SK-N-SH (cell line): Measurements from ENCODE around the gene NSD1. TPM values are rescaled to one million over a fixed set of nuclear protein-coding genes. Genes with fewer than 3 reads are reported as not detected.

Experiments used
- CTCF ChIA-PET: fragments of 300-600, 350-600 bp; formaldehyde crosslinking; extraction: SDS; loops from one replicate; lab custom pipeline; 2021; lab: Yijun Ruan, JAX
- POLR2A ChIA-PET: fragments of 350-600 bp; sonication (Branson Sonifier 250); formaldehyde crosslinking; extraction: SDS; loops from one replicate; lab custom pipeline; 2020; ENCODE audit warnings: antibody characterized with exemption, inconsistent platforms; lab: Yijun Ruan, JAX
- DNase-seq: peaks from one replicate; pipeline ENCODE4 v3.0.0; 2012
- H2AFZ ChIP-seq: fragments of 200-600 bp; sonication (generic); 2 replicates; pipeline ENCODE4 v1.8.1; 2016; ENCODE audit warnings: antibody characterized with exemption, mild to moderate bottlenecking, low read depth
- H3F3A ChIP-seq: fragments of 200-600 bp; sonication (generic); replicated peaks from 2 replicates; pipeline ENCODE3; 2016; ENCODE audit warnings: antibody characterized with exemption, mild to moderate bottlenecking; ENCODE audit not compliant: insufficient read depth
- H3K27ac ChIP-seq, 2 experiments: fragments of 200-500 bp in 1 of 2; fragments of 200-600 bp in 1 of 2; sonication (Bioruptor generic) in 1 of 2; sonication (generic), shearing (Covaris generic) in 1 of 2; 2 replicates each; pipeline versions ENCODE4 v1.5.1 to v1.6.1; 2014 to 2016; ENCODE audit warnings: low read depth in 2 of 2, inconsistent platforms in 1 of 2, low read length in 1 of 2, mild to moderate bottlenecking in 1 of 2, mixed read lengths in 1 of 2
- H3K27me3 ChIP-seq: fragments of 200-600 bp; sonication (generic), shearing (Covaris generic); 2 replicates; pipeline ENCODE4 v1.6.1; 2016; ENCODE audit warnings: mixed run types; ENCODE audit not compliant: insufficient read depth
- H3K36me3 ChIP-seq, 2 experiments: fragments of 200-500 bp in 1 of 2; fragments of 200-600 bp in 1 of 2; sonication (Bioruptor generic) in 1 of 2; sonication (generic) in 1 of 2; replicated peaks in 1 of 2; 2 replicates each; pipeline versions ENCODE3 to v1.5.1; 2014 to 2016; ENCODE audit warnings: low read length in 1 of 2, mild to moderate bottlenecking in 1 of 2; ENCODE audit not compliant: insufficient read depth in 2 of 2, control insufficient read depth in 1 of 2
- H3K4me1 ChIP-seq, 2 experiments: fragments of 200-500 bp in 1 of 2; fragments of 200-600 bp in 1 of 2; sonication (Bioruptor generic) in 1 of 2; sonication (generic), shearing (Covaris generic) in 1 of 2; 2 replicates each; pipeline versions ENCODE4 v1.5.1 to v1.6.1; 2014 to 2016; ENCODE audit warnings: low read depth in 1 of 2, low read length in 1 of 2, mixed run types in 1 of 2; ENCODE audit not compliant: insufficient read depth in 2 of 2, control insufficient read depth in 1 of 2
- H3K4me2 ChIP-seq: fragments of 200-600 bp; sonication (generic), shearing (Covaris generic); 2 replicates; pipeline ENCODE4 v1.6.1; 2017; ENCODE audit warnings: mixed run types
- H3K4me3 ChIP-seq, 2 experiments: fragments of 200-500 bp in 1 of 2; fragments of 200-600 bp in 1 of 2; sonication (Bioruptor generic) in 1 of 2; sonication (generic), shearing (Covaris generic) in 1 of 2; 2 replicates each; pipeline versions ENCODE4 v1.5.1 to v1.8.1; 2014 to 2016; ENCODE audit warnings: low read depth in 2 of 2, inconsistent platforms in 1 of 2, low read length in 1 of 2, mild to moderate bottlenecking in 1 of 2, mixed read lengths in 1 of 2, moderate library complexity in 1 of 2
- H3K79me2 ChIP-seq: fragments of 200-600 bp; sonication (generic); 2 replicates; pipeline ENCODE4 v1.8.1; 2017; ENCODE audit warnings: mild to moderate bottlenecking; ENCODE audit not compliant: insufficient read depth
- H3K9ac ChIP-seq: fragments of 200-600 bp; sonication (generic); 2 replicates; pipeline ENCODE4 v1.6.1; 2017; ENCODE audit warnings: mixed run types
- H3K9me2 ChIP-seq: fragments of 200-600 bp; sonication (generic); 2 replicates; pipeline ENCODE4 v1.6.1; 2017; ENCODE audit warnings: mixed run types
- H3K9me3 ChIP-seq: fragments of 200-600 bp; sonication (generic); 2 replicates; pipeline ENCODE4 v1.6.1; 2017; ENCODE audit warnings: mixed run types, mild to moderate bottlenecking, moderate library complexity
- H4K20me1 ChIP-seq: fragments of 200-600 bp; sonication (generic); 2 replicates; pipeline ENCODE4 v1.6.1; 2017; ENCODE audit warnings: mild to moderate bottlenecking, mixed run types; ENCODE audit not compliant: insufficient read depth
- CHD2 ChIP-seq: fragments of 150-350 bp; IDR thresholded peaks from 2 replicates; pipeline ENCODE4 v1.6.1; 2018; ENCODE audit warnings: low read length; ENCODE audit not compliant: partially characterized antibody
- ELF1 ChIP-seq: IDR thresholded peaks from 2 replicates; pipeline ENCODE4 v1.4.0; 2012
- EZH2phosphoT487 ChIP-seq: fragments of 200-600 bp; sonication (generic); IDR thresholded peaks from 2 replicates; pipeline ENCODE4 v1.6.1; 2017; ENCODE audit warnings: low read depth, mixed run types, mild to moderate bottlenecking, antibody characterized with exemption, moderate library complexity, borderline replicate concordance
- FOSL2 ChIP-seq: IDR thresholded peaks from 2 replicates; pipeline ENCODE4 v1.4.0; 2012; ENCODE audit warnings: low read depth, mild to moderate bottlenecking, moderate library complexity, borderline replicate concordance
- GABPA ChIP-seq: IDR thresholded peaks from 2 replicates; pipeline ENCODE4 v1.4.0; 2012; ENCODE audit warnings: low read depth, mild to moderate bottlenecking
- MEF2A ChIP-seq: IDR thresholded peaks from 2 replicates; pipeline ENCODE4 v1.4.0; 2012; ENCODE audit warnings: low read depth, borderline replicate concordance
- RFX5 ChIP-seq: IDR thresholded peaks from 2 replicates; pipeline ENCODE4 v1.6.1; 2012; ENCODE audit warnings: mild to moderate bottlenecking, improper control_type of control experiment, low read length
- RXRA ChIP-seq: IDR thresholded peaks from 2 replicates; pipeline ENCODE4 v1.4.0; 2012; ENCODE audit warnings: low read depth, mild to moderate bottlenecking, borderline replicate concordance
- TAF1 ChIP-seq: IDR thresholded peaks from 2 replicates; pipeline ENCODE4 v1.6.1; 2012; ENCODE audit warnings: low read depth, mild to moderate bottlenecking, low read length, moderate library complexity, borderline replicate concordance
- TEAD4 ChIP-seq: IDR thresholded peaks from 2 replicates; pipeline ENCODE4 v1.4.0; 2012; ENCODE audit warnings: mild to moderate bottlenecking, borderline replicate concordance; ENCODE audit not compliant: insufficient read depth
- WGBS: methylation state at CpG from one replicate; pipeline ENCODE4 v1.1.6; 2017; ENCODE audit warnings: low lambda C conversion rate; 5-methylcytosine and 5-hydroxymethylcytosine counted together
- polyA plus RNA-seq, 3 experiments: library from polyadenylated mRNA; depleted of rRNA; stranded (reverse); fragments of >200 nt; gene quantifications; 2 replicates each; pipeline ENCODE4 v1.2.3, GENCODE V29; 2012
- TF ChIP-seq, protein P1 (sequence below): IDR thresholded peaks from 2 replicates; pipeline ENCODE4; 2012
- TF ChIP-seq, protein P2 (sequence below): fragments of 150-350 bp; IDR thresholded peaks from 2 replicates; pipeline ENCODE4 v1.6.1; 2016; ENCODE audit warnings: mild to moderate bottlenecking, low read depth, low read length
- TF ChIP-seq, protein P3 (sequence below): IDR thresholded peaks from 2 replicates; pipeline ENCODE4 v1.4.0; 2012; ENCODE audit warnings: low read depth, borderline replicate concordance

The NSD1 gene
- polyA plus RNA-seq, 1 of the 3 experiments (the other 2 are of a cell fraction) = 6.7 TPM

DNA sequence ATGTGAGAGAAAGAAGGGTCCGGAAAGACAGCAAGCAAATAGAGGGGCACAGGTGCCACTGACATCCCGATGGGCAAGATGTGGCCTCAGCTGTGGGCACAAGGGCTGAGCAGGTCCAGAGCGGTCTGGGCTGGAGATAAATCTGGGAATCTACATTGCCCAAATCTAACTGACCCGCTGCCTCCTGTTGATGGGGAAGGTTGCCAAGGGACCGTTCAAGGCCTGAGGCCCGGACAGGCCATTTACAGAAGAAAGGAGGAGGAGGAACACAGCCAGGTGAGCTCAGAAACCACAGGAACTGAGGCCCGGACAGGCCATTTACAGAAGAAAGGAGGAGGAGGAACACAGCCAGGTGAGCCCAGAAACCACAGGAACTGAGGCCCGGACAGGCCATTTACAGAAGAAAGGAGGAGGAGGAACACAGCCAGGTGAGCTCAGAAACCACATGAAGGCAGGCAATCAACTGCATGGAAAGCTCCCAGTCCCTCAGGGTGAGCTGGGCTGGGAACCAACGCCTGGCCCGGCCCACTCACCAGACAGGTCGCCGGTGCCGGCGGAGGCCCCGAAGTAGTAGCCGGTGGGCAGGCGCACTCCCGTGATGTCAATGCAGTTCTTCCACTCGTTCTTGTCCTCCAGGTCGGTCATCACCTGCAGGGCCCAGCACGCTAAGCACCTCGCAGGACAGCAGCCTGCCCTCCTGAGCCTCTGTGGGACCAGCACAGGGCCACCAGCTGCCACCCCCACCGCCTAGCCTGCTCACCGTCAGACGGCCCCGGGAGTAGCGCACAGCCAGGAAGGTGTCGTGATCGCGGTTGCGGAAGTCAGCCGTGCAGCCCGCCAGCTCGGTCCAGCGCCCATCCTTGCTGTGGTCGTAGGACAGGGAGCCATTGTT, 203.3 kb downstream of the NSD1 start (continued):
- no peak for TF ChIP-seq RXRA
- TF ChIP-seq, protein P1, sequence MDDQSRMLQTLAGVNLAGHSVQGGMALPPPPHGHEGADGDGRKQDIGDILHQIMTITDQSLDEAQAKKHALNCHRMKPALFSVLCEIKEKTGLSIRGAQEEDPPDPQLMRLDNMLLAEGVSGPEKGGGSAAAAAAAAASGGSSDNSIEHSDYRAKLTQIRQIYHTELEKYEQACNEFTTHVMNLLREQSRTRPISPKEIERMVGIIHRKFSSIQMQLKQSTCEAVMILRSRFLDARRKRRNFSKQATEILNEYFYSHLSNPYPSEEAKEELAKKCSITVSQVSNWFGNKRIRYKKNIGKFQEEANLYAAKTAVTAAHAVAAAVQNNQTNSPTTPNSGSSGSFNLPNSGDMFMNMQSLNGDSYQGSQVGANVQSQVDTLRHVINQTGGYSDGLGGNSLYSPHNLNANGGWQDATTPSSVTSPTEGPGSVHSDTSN = no peak
- no peak for TF ChIP-seq MEF2A
- TF ChIP-seq CHD2 = no peak
- TF ChIP-seq, protein P2, sequence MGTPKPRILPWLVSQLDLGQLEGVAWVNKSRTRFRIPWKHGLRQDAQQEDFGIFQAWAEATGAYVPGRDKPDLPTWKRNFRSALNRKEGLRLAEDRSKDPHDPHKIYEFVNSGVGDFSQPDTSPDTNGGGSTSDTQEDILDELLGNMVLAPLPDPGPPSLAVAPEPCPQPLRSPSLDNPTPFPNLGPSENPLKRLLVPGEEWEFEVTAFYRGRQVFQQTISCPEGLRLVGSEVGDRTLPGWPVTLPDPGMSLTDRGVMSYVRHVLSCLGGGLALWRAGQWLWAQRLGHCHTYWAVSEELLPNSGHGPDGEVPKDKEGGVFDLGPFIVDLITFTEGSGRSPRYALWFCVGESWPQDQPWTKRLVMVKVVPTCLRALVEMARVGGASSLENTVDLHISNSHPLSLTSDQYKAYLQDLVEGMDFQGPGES = no peak
- TF ChIP-seq EZH2phosphoT487 = no peak

DNA sequence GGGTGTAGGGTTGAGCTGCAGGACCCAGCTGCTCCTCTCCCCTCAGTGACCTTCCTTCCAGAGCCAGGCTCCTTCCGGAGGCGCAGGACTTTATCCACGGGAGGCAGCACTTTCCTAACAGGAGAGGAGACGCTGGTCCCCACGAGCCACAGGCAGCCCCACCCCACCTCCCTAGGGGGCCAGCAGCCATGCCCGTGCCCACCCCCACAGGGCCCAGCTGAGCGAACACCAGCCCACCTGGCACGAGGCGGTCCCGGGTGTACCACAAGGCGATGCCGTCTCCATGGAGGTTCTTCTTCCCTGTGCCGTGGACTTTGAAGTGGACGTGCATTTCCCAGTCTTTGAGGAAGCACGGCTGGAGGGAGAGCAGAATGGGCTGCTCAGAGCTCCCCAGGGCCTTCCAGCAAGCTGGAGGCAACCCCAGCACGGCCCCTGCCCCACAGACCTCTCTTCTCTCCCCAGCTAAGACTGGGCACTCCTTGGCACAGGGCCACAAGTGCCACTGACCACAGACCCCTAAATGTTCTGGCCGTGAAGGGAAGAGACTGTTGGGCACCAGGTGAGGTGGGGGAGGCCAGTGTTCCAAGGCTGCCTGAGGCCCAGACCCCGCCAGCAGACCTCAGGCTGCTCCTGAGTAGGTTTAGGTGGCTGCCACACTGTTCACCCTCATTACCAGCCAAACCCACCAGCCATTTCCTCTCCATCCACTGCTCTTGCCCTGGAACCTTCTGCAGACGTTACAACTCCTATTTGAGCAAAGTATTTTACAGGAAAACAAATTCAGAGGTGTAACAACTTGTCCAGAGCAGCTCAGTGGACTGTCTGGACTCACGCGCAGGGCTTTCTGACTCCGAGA, 204.9 kb downstream of the NSD1 start:
- Histone ChIP-seq H3K9me3 (no peaks in the 10 kb centered on the region), H3K9me2 (no peaks in the 10 kb centered on the region), H3K9ac (no peak overlapping the region), H3K79me2 (peaks cover 42% of the 10 kb centered on the region), H3K27ac (no peak overlapping the region), H4K20me1 (peaks cover 4% of the 10 kb centered on the region; the same call in 1 of the 2 replicates), H3K27me3 (no peaks in the 10 kb centered on the region), H3K4me1 (no peaks in the 10 kb centered on the region), H2AFZ (no peak overlapping the region), H3K36me3 (peaks cover 14 to 63% of the 10 kb centered on the region in 2 experiments), H3K4me3 (no peak overlapping the region), H3F3A (no peaks in the 10 kb centered on the region), H3K4me2 (no peak overlapping the region)
- WGBS = 88% methylated on average over 5 of the region's 22 CpGs
- POLR2A ChIA-PET = interaction anchor here (1.3 kb wide), 1 partner anchor 12 kb away, joined by 5 read pairs; no protein-coding TSS in a partner anchor
- CTCF ChIA-PET = interaction anchor here (1.3 kb wide), 1 partner anchor 20 kb away, joined by 4 read pairs; no protein-coding TSS in a partner anchor
- TF ChIP-seq GABPA (no peak), RXRA (no peak), MEF2A (no peak), FOSL2 (no peak), ELF1 (no peak), TAF1 (no peak), RFX5 (no peak), TEAD4 (no peak)
- TF ChIP-seq, protein P3, sequence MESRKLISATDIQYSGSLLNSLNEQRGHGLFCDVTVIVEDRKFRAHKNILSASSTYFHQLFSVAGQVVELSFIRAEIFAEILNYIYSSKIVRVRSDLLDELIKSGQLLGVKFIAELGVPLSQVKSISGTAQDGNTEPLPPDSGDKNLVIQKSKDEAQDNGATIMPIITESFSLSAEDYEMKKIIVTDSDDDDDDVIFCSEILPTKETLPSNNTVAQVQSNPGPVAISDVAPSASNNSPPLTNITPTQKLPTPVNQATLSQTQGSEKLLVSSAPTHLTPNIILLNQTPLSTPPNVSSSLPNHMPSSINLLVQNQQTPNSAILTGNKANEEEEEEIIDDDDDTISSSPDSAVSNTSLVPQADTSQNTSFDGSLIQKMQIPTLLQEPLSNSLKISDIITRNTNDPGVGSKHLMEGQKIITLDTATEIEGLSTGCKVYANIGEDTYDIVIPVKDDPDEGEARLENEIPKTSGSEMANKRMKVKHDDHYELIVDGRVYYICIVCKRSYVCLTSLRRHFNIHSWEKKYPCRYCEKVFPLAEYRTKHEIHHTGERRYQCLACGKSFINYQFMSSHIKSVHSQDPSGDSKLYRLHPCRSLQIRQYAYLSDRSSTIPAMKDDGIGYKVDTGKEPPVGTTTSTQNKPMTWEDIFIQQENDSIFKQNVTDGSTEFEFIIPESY = no peak
- TF ChIP-seq, protein P2 = no peak
- DNase-seq = no peak
